HL-60 (cell line): Measurements from ENCODE around the gene YPEL1.

ENCODE experiments used
- DNase-seq, 2 experiments: peaks; one replicate each; pipeline ENCODE4 v3.0.0-alpha.2; 2010 to 2020; ENCODE audit warnings: low read depth in 1 of 2, low spot score in 1 of 2
- H3K27ac ChIP-seq: fragments of 250-450 bp; sonication (Bioruptor Pico); replicated peaks from 2 replicates; pipeline ENCODE4 v1.5.1; 2020; ENCODE audit warnings: mild to moderate bottlenecking, moderate library complexity
- H3K27me3 ChIP-seq: fragments of 250-450 bp; sonication (Bioruptor Pico); 2 replicates; pipeline ENCODE4 v1.5.1; 2021; ENCODE audit warnings: mild to moderate bottlenecking, moderate library complexity; ENCODE audit not compliant: insufficient read depth, poor library complexity, severe bottlenecking
- H3K4me3 ChIP-seq: replicated peaks from 2 replicates; pipeline ENCODE4 v1.5.1; 2011; ENCODE audit warnings: mild to moderate bottlenecking, control low read depth, low read length; ENCODE audit not compliant: insufficient read depth
- CTCF ChIP-seq: IDR thresholded peaks from one replicate; pipeline ENCODE4 v1.5.1; 2011; ENCODE audit warnings: low read length, control low read depth, inconsistent platforms; ENCODE audit not compliant: insufficient read depth
- GABPA ChIP-seq: IDR thresholded peaks from 2 replicates; pipeline ENCODE4 v1.6.1; 2012; ENCODE audit warnings: low read depth
- POLR2AphosphoS5 ChIP-seq: IDR thresholded peaks from 2 replicates; pipeline ENCODE4 v1.6.1; 2012; ENCODE audit warnings: low read depth
- REST ChIP-seq: IDR thresholded peaks from 2 replicates; pipeline ENCODE4 v1.6.1; 2012; ENCODE audit warnings: low read depth; ENCODE audit not compliant: insufficient replicate concordance
- SPI1 ChIP-seq: IDR thresholded peaks from 2 replicates; pipeline ENCODE4 v1.6.1; 2012; ENCODE audit warnings: low read depth, mild to moderate bottlenecking, borderline replicate concordance

YPEL1 gene

GRCh38 chr22:21754523-21754922 lies 18.9 kb upstream of the YPEL1 start:
- H3K27me3 ChIP-seq, result no peaks in the 10 kb centered on the region
- no peak for TF ChIP-seq CTCF
- TF ChIP-seq POLR2AphosphoS5, result no peak; the same call in 1 of the 2 replicates
- TF ChIP-seq GABPA, result no peak
- TF ChIP-seq REST, result no peak
- TF ChIP-seq SPI1, result peak; percentile 93
- H3K4me3 ChIP-seq, result no peak overlapping the region
- peak; percentile 77 to 89 for DNase-seq
- H3K27ac ChIP-seq, result peak overlapping the region; percentile 23; the same call in 1 of the 2 replicates

- Histone ChIP-seq H3K4me3 (no peak overlapping the region), H3K27me3 (no peaks in the 10 kb centered on the region), H3K27ac (no peak overlapping the region)
- TF ChIP-seq REST, result no peak
- no peak for TF ChIP-seq POLR2AphosphoS5
- no peak for TF ChIP-seq GABPA
- no peak for TF ChIP-seq SPI1
- no peak for TF ChIP-seq CTCF
- no peak for DNase-seq
Measured at GRCh38 chr22:21753374-21754111, 17.9 kb upstream of the YPEL1 start.

- Histone ChIP-seq H3K4me3 (no peak overlapping the region), H3K27me3 (no peaks in the 10 kb centered on the region), H3K27ac (no peak overlapping the region)
- TF ChIP-seq GABPA (no peak), SPI1 (no peak), REST (no peak), CTCF (no peak), POLR2AphosphoS5 (no peak)
- DNase-seq, result no peak
Measured at GRCh38 chr22:21752276-21752675, 16.7 kb upstream of the YPEL1 start.
